Measurements from ENCODE around the gene RHD. TPM values are rescaled to one million over a fixed set of nuclear protein-coding genes. Genes with fewer than 3 reads are reported as not detected.
"Not testable (repeated sequence)": the region's sequence is repeated elsewhere in the genome, so short reads cannot be mapped to it uniquely, and the experiment has no call there.

Gene RHD
- total RNA-seq, 2 donors from 2014 or later = not detected

- Histone ChIP-seq H3K27me3 (replicated peaks; ENCODE audit: insufficient read depth) (no peaks in the 10 kb centered on the region), H3K27ac (peak overlapping the region; percentile 86 to 92), H3K4me1 (ENCODE audit: control insufficient read depth in 1 of 2, low read depth in 2 of 2) (peaks cover 22 to 28% of the 10 kb centered on the region in 2 donors), H3K36me3 (no peaks in the 10 kb centered on the region), H3K4me3 (no peak overlapping the region), H3K9me3 (no peaks in the 10 kb centered on the region)
- DNase-seq (ENCODE audit: low spot score) = no peak
- no peak for TF ChIP-seq CTCF (IDR thresholded peaks at IDR 0.05)
- no peak for ATAC-seq (ENCODE audit: insufficient number of reproducible peaks, low FRiP score, low read depth)
These were observed 16.4 kb upstream of the RHD start for GRCh38 chr1:25255706-25256577.

- Histone ChIP-seq H3K4me1 (ENCODE audit: control insufficient read depth in 1 of 2, low read depth in 2 of 2) (peaks cover 24 to 28% of the 10 kb centered on the region in 2 donors), H3K27me3 (replicated peaks; ENCODE audit: insufficient read depth) (no peaks in the 10 kb centered on the region), H3K4me3 (peak overlapping the region; percentile 48), H3K9me3 (no peaks in the 10 kb centered on the region), H3K36me3 (no peaks in the 10 kb centered on the region), H3K27ac (peak overlapping the region; percentile 86 to 92)
- ATAC-seq (ENCODE audit: insufficient number of reproducible peaks, low FRiP score, low read depth) (peak; percentile 50), DNase-seq (ENCODE audit: low spot score) (no peak)
- no peak for TF ChIP-seq CTCF (IDR thresholded peaks at IDR 0.05)
These were observed 15.7 kb upstream of the RHD start for GRCh38 chr1:25256578-25256965.

GRCh38 chr1:25257196-25257595 lies 15.1 kb upstream of the RHD start:
- DNase-seq (ENCODE audit: low spot score) = no peak
- TF ChIP-seq CTCF (IDR thresholded peaks at IDR 0.05) = no peak
- Histone ChIP-seq H3K9me3 (no peaks in the 10 kb centered on the region), H3K4me1 (ENCODE audit: control insufficient read depth in 1 of 2, low read depth in 2 of 2) (peaks cover 24 to 28% of the 10 kb centered on the region in 2 donors), H3K36me3 (no peaks in the 10 kb centered on the region), H3K27ac (peak overlapping the region; percentile 86 to 92), H3K4me3 (peak overlapping the region; percentile 48), H3K27me3 (replicated peaks; ENCODE audit: insufficient read depth) (no peaks in the 10 kb centered on the region)
- ATAC-seq (ENCODE audit: insufficient number of reproducible peaks, low FRiP score, low read depth) = peak; percentile 73

- H3K9me3 ChIP-seq; DNase-seq (ENCODE audit: low spot score); H3K36me3 ChIP-seq; H3K27me3 ChIP-seq (replicated peaks; ENCODE audit: insufficient read depth); ATAC-seq (ENCODE audit: insufficient number of reproducible peaks, low FRiP score, low read depth); H3K4me3 ChIP-seq: not testable (repeated sequence)
- H3K4me1 ChIP-seq (ENCODE audit: control insufficient read depth in 1 of 2, low read depth in 2 of 2) = peaks cover 24 to 28% of the 10 kb centered on the region in 2 donors
- H3K27ac ChIP-seq = peak overlapping the region in 1 of 2 donors; percentile 34
These were observed 12.5 kb upstream of the RHD start for GRCh38 chr1:25259813-25260212.

- not testable (repeated sequence) for H3K27me3 ChIP-seq (replicated peaks; ENCODE audit: insufficient read depth); H3K36me3 ChIP-seq; H3K9me3 ChIP-seq; DNase-seq (ENCODE audit: low spot score); ATAC-seq (ENCODE audit: insufficient number of reproducible peaks, low FRiP score, low read depth); H3K4me3 ChIP-seq
- Histone ChIP-seq H3K4me1 (ENCODE audit: control insufficient read depth in 1 of 2, low read depth in 2 of 2) (peaks cover 24 to 28% of the 10 kb centered on the region in 2 donors), H3K27ac (peak overlapping the region in 1 of 2 donors; percentile 34)
These were observed 12.0 kb upstream of the RHD start for GRCh38 chr1:25260336-25260735.

GRCh38 chr1:25266554-25267287 lies 5.6 kb upstream of the RHD start:
- not testable (repeated sequence) for H3K4me1 ChIP-seq (ENCODE audit: control insufficient read depth in 1 of 2, low read depth in 2 of 2); H3K27me3 ChIP-seq (replicated peaks; ENCODE audit: insufficient read depth); DNase-seq (ENCODE audit: low spot score); H3K9me3 ChIP-seq; H3K36me3 ChIP-seq
- peak; percentile 19 for ATAC-seq (ENCODE audit: insufficient number of reproducible peaks, low FRiP score, low read depth)
- Histone ChIP-seq H3K4me3 (peak overlapping the region; percentile 80), H3K27ac (peak overlapping the region in 1 of 2 donors; percentile 77)

GRCh38 chr1:25267288-25268142 lies 4.8 kb upstream of the RHD start:
- H3K27me3 ChIP-seq (replicated peaks; ENCODE audit: insufficient read depth); H3K9me3 ChIP-seq; H3K4me1 ChIP-seq (ENCODE audit: control insufficient read depth in 1 of 2, low read depth in 2 of 2); H3K36me3 ChIP-seq: not testable (repeated sequence)
- ATAC-seq (ENCODE audit: insufficient number of reproducible peaks, low FRiP score, low read depth) = peak; percentile 94
- peak; percentile 31 for DNase-seq (ENCODE audit: low spot score)
- peak overlapping the region; percentile 80 for H3K4me3 ChIP-seq
- peak overlapping the region; percentile 77 to 78 for H3K27ac ChIP-seq

- peak overlapping the region; percentile 77 to 78 for H3K27ac ChIP-seq
- H3K36me3 ChIP-seq; H3K27me3 ChIP-seq (replicated peaks; ENCODE audit: insufficient read depth); H3K4me1 ChIP-seq (ENCODE audit: control insufficient read depth in 1 of 2, low read depth in 2 of 2); ATAC-seq (ENCODE audit: insufficient number of reproducible peaks, low FRiP score, low read depth); DNase-seq (ENCODE audit: low spot score); H3K9me3 ChIP-seq: not testable (repeated sequence)
- peak overlapping the region; percentile 80 for H3K4me3 ChIP-seq
These were observed 4.1 kb upstream of the RHD start for GRCh38 chr1:25268143-25268760.
